Heart left ventricle (tissue), 16 donors: ENCODE results near the gene ATP13A2. TPM values are rescaled to one million over a fixed set of nuclear protein-coding genes. Genes with fewer than 3 reads are reported as not detected.

Source experiments
- ATAC-seq, 4 donors: fragments of 200-7000 bp; cut with Tn5 transposase; one replicate each; pipeline ENCODE4 v1.9.1; 2020 to 2022; ENCODE audit warnings: moderate library complexity in 4 of 4, mild to moderate bottlenecking in 3 of 4, moderate number of reproducible peaks in 1 of 4
- DNase-seq, 5 donors: peaks; one replicate each; pipeline ENCODE4 v3.0.0-alpha.2; 2020
- H3K27ac ChIP-seq, 12 donors: fragments of 200-600 bp; sonication (generic) in 4 of 12; one replicate each; pipeline versions ENCODE4 v1.5.0 to v1.8.0; 2016 to 2022; ENCODE audit warnings: mild to moderate bottlenecking in 2 of 12
- H3K27me3 ChIP-seq, 9 donors: fragments of 200-600 bp; sonication (generic) in 2 of 9; one replicate each; pipeline versions ENCODE4 v1.5.1 to v1.8.0; 2016 to 2022; ENCODE audit warnings: mild to moderate bottlenecking in 3 of 9
- H3K36me3 ChIP-seq, 9 donors: fragments of 200-600 bp; sonication (generic) in 2 of 9; one replicate each; pipeline versions ENCODE4 v1.5.0 to v1.8.0; 2018 to 2022; ENCODE audit warnings: mild to moderate bottlenecking in 2 of 9
- H3K4me1 ChIP-seq, 12 donors: fragments of 200-600 bp; sonication (generic) in 4 of 12; one replicate each; pipeline versions ENCODE4 v1.5.0 to v1.8.0; 2016 to 2022; ENCODE audit warnings: mild to moderate bottlenecking in 3 of 12
- H3K4me3 ChIP-seq, 12 donors: fragments of 200-600 bp; sonication (generic) in 4 of 12; one replicate each; pipeline versions ENCODE4 v1.5.0 to v1.8.0; 2017 to 2022; ENCODE audit warnings: mild to moderate bottlenecking in 9 of 12, moderate library complexity in 4 of 12
- H3K9me3 ChIP-seq, 12 donors: fragments of 200-600 bp; sonication (generic) in 4 of 12; one replicate each; pipeline versions ENCODE4 v1.5.0 to v1.8.0; 2016 to 2022; ENCODE audit warnings: mild to moderate bottlenecking in 1 of 12
- POLR2A ChIP-seq, 2 donors: fragments of 450-650 bp; IDR thresholded peaks; one replicate each; pipeline ENCODE4 v1.6.1; 2017; ENCODE audit warnings: antibody characterized with exemption in 2 of 2, mild to moderate bottlenecking in 2 of 2, moderate library complexity in 2 of 2
- WGBS, 4 donors: extraction: QIAGEN DNeasy Blood & Tissue Kit in 2 of 4; methylation state at CpG; one replicate each; pipeline versions ENCODE4 v1.1.5 to v1.1.7; 2013 to 2018; 5-methylcytosine and 5-hydroxymethylcytosine counted together
- intact Hi-C, 10 donors: fragments of 100-400 bp; cut with DNase I; formaldehyde crosslinking; loops; one replicate each; pipeline versions ENCODE4 v1.11.1 to v1.14.2; 2022
- polyA plus RNA-seq, 2 donors: library from polyadenylated mRNA; stranded (reverse); fragments of 200-250 nt; gene quantifications; one replicate each; pipeline ENCODE4 v1.2.3, GENCODE V29; 2013
- total RNA-seq, 9 donors: library from RNA; depleted of rRNA in 2 of 9; stranded (reverse); fragments of >200 nt in 2 of 9; fragmentation: NEBNext Ultra II Directional in 3 of 9; extraction: Animal tissue kit (Norgen Biotek cat#: 25700) in 3 of 9; gene quantifications; one replicate each; pipeline versions ENCODE4 v1.1.0 to v1.2.4, GENCODE V29; 2016 to 2023
- TF ChIP-seq, protein P1 (sequence below), 12 donors: fragments of 200-600 bp; sonication (generic) in 4 of 12; IDR thresholded peaks; one replicate each; pipeline versions ENCODE4 v1.5.0 to v1.8.0; 2018 to 2022; ENCODE audit warnings: antibody characterized with exemption in 12 of 12, mild to moderate bottlenecking in 5 of 12
- donor health status: ischemic (EF 13 %, LVEDD 7.1; RV severe dilation, severe dysfunction).
- donor health status: healthy with polysubstance abuse.
- donor health status: DM: no; HTN: yes; CAD: no.
- donor health status: DM: no; HTN: no; CAD: no.
- donor health status: ischemic (EF 25% LVEDD 6.9; RV normal size, moderate dysfunction).
- donor health status: ischemic (EF 25% LVEDD 5.7; RV mildly dilated, moderate dysfunction).
- donor health status: healthy.
- donor health status: DM: yes; HTN: yes; CAD: no.
- donor health status: ischemic (EF 35%, LVEDD 5.7; RV mildly dilated, moderate dysfunction).
- donor health status: nonischemic (EF 11% LVEDD 7.7; RV severe dilation, severe dysfunction).
- donor health status: DM: yes; HTN: yes; CAD: no.
- donor health status: PGD.
- donor health status: ischemic (EF 29% LVEDD 5.4; RV normal size, mild dysfunction).
- donor health status: nonischemic (EF 23%, LVEDD 6.1; RV moderate dilation, normal function).

ATP13A2 gene
- total and polyA plus RNA-seq, 11 donors: 7.3 to 37.2 (median 15.6) TPM

DNA sequence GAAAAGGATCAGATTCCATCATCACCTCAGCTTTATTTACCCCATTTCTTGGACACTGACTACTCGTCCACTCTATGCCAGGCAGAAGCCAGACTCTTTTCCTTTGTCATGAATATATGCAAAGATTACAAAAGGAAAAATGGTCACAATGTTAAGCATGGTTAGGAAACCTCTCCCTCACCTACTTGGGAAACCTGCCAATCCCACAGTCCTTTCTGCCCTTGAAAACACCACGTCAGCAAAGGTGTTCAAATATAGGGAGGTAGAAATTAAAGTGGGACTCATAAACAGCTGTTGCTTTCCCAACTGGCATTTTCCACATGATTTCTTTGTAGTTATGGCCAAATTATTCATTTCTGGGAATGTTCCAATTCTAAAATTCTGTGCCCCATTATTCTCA lies 16.2 kb upstream of the ATP13A2 start:
- intact Hi-C loops: no loop called here
- Histone ChIP-seq H3K27ac (no peak overlapping the region), H3K4me3 (no peak overlapping the region), H3K36me3 (peaks cover 0 to 98% (median 97%) of the 10 kb centered on the region in 9 donors), H3K27me3 (no peaks in the 10 kb centered on the region), H3K4me1 (peaks cover 0 to 29% (median 0%) of the 10 kb centered on the region in 12 donors), H3K9me3 (no peaks in the 10 kb centered on the region)
- DNase-seq (no peak), ATAC-seq (no peak)
- 54 to 66% (median 60%) methylated on average over 2 of the region's 2 CpGs for WGBS, 4 donors
- TF ChIP-seq, protein P1, sequence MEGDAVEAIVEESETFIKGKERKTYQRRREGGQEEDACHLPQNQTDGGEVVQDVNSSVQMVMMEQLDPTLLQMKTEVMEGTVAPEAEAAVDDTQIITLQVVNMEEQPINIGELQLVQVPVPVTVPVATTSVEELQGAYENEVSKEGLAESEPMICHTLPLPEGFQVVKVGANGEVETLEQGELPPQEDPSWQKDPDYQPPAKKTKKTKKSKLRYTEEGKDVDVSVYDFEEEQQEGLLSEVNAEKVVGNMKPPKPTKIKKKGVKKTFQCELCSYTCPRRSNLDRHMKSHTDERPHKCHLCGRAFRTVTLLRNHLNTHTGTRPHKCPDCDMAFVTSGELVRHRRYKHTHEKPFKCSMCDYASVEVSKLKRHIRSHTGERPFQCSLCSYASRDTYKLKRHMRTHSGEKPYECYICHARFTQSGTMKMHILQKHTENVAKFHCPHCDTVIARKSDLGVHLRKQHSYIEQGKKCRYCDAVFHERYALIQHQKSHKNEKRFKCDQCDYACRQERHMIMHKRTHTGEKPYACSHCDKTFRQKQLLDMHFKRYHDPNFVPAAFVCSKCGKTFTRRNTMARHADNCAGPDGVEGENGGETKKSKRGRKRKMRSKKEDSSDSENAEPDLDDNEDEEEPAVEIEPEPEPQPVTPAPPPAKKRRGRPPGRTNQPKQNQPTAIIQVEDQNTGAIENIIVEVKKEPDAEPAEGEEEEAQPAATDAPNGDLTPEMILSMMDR (IDR thresholded peaks at IDR 0.05): no peak
- no peak for TF ChIP-seq POLR2A (IDR thresholded peaks at IDR 0.05)

DNA sequence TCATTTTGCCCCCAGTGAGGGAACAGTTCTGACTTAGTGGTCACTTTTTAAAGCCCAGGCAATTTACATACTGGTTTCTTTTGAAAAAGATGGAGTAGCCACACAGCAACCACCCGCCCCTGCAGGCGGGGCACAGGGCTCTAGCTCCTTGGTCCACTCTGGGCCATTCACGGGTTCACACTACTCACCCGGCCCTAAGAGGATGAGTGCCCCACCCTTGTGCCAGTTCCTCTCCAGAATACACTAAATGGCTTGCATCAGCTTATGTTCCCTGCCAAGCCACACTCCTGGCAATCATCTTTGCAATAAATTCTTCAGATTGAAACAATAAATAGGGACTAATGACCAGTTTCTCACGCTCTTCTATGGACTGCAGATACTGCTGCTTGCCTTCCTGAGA lies 15.7 kb upstream of the ATP13A2 start:
- H3K9me3 ChIP-seq: no peaks in the 10 kb centered on the region
- H3K36me3 ChIP-seq: peaks cover 0 to 98% (median 97%) of the 10 kb centered on the region in 9 donors
- no peak for DNase-seq
- H3K4me3 ChIP-seq: no peak overlapping the region
- intact Hi-C loops: no loop called here
- no peak for TF ChIP-seq POLR2A (IDR thresholded peaks at IDR 0.05)
- TF ChIP-seq, protein P1 (IDR thresholded peaks at IDR 0.05): no peak
- H3K27me3 ChIP-seq: no peaks in the 10 kb centered on the region
- H3K27ac ChIP-seq: no peak overlapping the region
- WGBS, 4 donors: 73 to 84% (median 81%) methylated on average over 5 of the region's 5 CpGs
- peak in 1 of 4 donors; percentile 72 for ATAC-seq
- peaks cover 0 to 31% (median 0%) of the 10 kb centered on the region in 12 donors for H3K4me1 ChIP-seq

DNA sequence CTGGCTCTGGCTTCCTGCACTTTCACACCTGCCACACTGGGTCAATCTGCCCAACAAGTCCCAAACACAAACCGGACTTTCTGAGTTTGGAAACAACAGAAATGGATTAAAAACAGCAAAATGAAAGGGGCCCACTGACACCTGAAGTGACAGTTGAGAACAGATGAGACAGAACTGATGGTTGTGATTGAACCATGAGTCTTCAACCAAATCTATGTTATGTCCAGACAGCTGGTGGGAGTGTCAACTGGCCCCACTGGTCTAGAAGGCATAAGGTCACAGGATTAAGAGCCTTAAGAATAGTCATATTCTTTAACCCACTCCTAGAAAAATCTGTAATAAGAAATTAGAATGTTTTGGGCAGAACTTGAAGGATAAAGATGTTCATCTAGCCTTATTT lies 13.0 kb upstream of the ATP13A2 start:
- H3K4me1 ChIP-seq: peaks cover 0 to 31% (median 0%) of the 10 kb centered on the region in 12 donors
- no peak overlapping the region for H3K27ac ChIP-seq
- H3K4me3 ChIP-seq: no peak overlapping the region
- WGBS, 4 donors: 94 to 100% (median 95%) methylated on average over 1 of the region's 1 CpG
- TF ChIP-seq, protein P1 (IDR thresholded peaks at IDR 0.05): no peak
- TF ChIP-seq POLR2A (IDR thresholded peaks at IDR 0.05): no peak
- peaks cover 0 to 100% (median 99%) of the 10 kb centered on the region in 9 donors for H3K36me3 ChIP-seq
- no peaks in the 10 kb centered on the region for H3K9me3 ChIP-seq
- ATAC-seq (no peak), DNase-seq (no peak)
- intact Hi-C loops: no loop called here
- no peaks in the 10 kb centered on the region for H3K27me3 ChIP-seq

DNA sequence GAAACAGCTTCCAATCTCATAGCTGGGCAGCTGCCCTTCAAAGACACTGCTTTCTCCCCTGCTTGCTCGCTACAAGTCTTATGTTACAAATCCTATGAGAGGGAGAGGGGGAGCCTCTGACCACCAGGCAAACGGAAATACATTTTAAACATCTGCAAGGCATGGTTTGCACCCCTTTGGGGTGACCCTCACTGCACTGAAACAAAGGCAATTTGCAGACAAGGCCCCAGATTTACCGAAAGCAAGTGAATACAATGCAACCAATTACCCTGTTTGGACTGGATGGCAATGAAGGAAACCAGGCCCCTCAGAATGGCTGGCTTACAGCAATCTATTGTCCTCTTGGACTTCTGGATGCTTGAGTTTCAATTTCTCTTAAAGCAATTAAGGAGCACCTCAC lies 11.8 kb upstream of the ATP13A2 start:
- ATAC-seq (no peak), DNase-seq (no peak)
- Histone ChIP-seq H3K4me3 (no peak overlapping the region), H3K27ac (no peak overlapping the region), H3K4me1 (peaks cover 0 to 33% (median 0%) of the 10 kb centered on the region in 12 donors), H3K36me3 (peaks cover 0 to 100% (median 99%) of the 10 kb centered on the region in 9 donors), H3K9me3 (no peaks in the 10 kb centered on the region), H3K27me3 (no peaks in the 10 kb centered on the region)
- TF ChIP-seq POLR2A (IDR thresholded peaks at IDR 0.05): no peak
- TF ChIP-seq, protein P1 (IDR thresholded peaks at IDR 0.05): no peak
- 66 to 90% (median 88%) methylated on average over 3 of the region's 3 CpGs for WGBS, 4 donors
- intact Hi-C loops: no loop called here
